GM13977 (cell line): ENCODE data around the gene H2BK1.

Source experiments
- DNase-seq: peaks from one replicate; pipeline ENCODE4 v3.0.0; 2012; ENCODE audit warnings: low spot score
- CTCF ChIP-seq: IDR thresholded peaks from 2 replicates; pipeline ENCODE4 v1.5.1; 2012; ENCODE audit warnings: mild to moderate bottlenecking, control low read depth; ENCODE audit not compliant: insufficient read depth; ENCODE audit errors: extremely low read depth, missing control alignments
- in situ Hi-C: fragments of 300-500 bp; cut with MboI; formaldehyde crosslinking; loops from one replicate; pipeline ENCODE4 v1.12.0; 2022; ENCODE audit warnings: low sequenced_read_pairs, low pct_unique_long_range_greater_than_20kb, mixed read lengths, inconsistent platforms; ENCODE audit not compliant: unreplicated experiment

The H2BK1 gene

GRCh38 chr7:151210087-151210854 lies at the start of gene H2BK1:
Gene H2BK1 (minus strand): TSS chr7:151210488. CDS start chr7:151210318, 170 bp downstream.
- no peak for DNase-seq
- TF ChIP-seq CTCF, result no peak
- in situ Hi-C loops, result no loop called here

- DNase-seq, result no peak
- in situ Hi-C loops, result no loop called here
- TF ChIP-seq CTCF, result no peak
Observed at GRCh38 chr7:151257990-151258389, 47.7 kb upstream of the H2BK1 start.

- in situ Hi-C loops, result no loop called here
- TF ChIP-seq CTCF, result no peak
- no peak for DNase-seq
Observed at GRCh38 chr7:151256410-151257045, 46.2 kb upstream of the H2BK1 start.

GRCh38 chr7:151255390-151255789 lies 45.1 kb upstream of the H2BK1 start:
- DNase-seq, result no peak
- no peak for TF ChIP-seq CTCF
- in situ Hi-C loops, result no loop called here

GRCh38 chr7:151254851-151255250 lies 44.6 kb upstream of the H2BK1 start:
- no peak for TF ChIP-seq CTCF
- DNase-seq, result no peak
- in situ Hi-C loops, result no loop called here

GRCh38 chr7:151254316-151254715 lies 44.0 kb upstream of the H2BK1 start:
- no peak for TF ChIP-seq CTCF
- no peak for DNase-seq
- in situ Hi-C loops, result no loop called here
